ENCODE measurements around the gene TSHZ3.

GRCh38 chr19:31255831-31256592, 93.2 kb downstream of the TSHZ3 start:
- no peak for TF ChIP-seq CTCF (IDR thresholded peaks at IDR 0.05)
- TF ChIP-seq POLR2A (IDR thresholded peaks at IDR 0.05), result no peak
